ENCODE results near the gene CALR.
"Not testable (repeated sequence)": the region's sequence is repeated elsewhere in the genome, so short reads cannot be mapped to it uniquely, and the experiment has no call there.

The CALR gene
- long read RNA-seq, transcript CALR-201 (9 exons, 1,903 nt) = major isoform, 2,656 of 2,778 reads
- long read RNA-seq, partial matches to known transcripts = 53 of 2,778 reads
- long read RNA-seq, other reads (novel, unspliced or antisense) = 69 of 2,778 reads

- TF ChIP-seq SPI1 (IDR thresholded peaks at IDR 0.05; ENCODE audit: borderline replicate concordance, low read depth) (no peak), POLR2AphosphoS5 (IDR thresholded peaks at IDR 0.05; ENCODE audit: low read depth) (peak; percentile 94)
- TF ChIP-seq, protein P1, sequence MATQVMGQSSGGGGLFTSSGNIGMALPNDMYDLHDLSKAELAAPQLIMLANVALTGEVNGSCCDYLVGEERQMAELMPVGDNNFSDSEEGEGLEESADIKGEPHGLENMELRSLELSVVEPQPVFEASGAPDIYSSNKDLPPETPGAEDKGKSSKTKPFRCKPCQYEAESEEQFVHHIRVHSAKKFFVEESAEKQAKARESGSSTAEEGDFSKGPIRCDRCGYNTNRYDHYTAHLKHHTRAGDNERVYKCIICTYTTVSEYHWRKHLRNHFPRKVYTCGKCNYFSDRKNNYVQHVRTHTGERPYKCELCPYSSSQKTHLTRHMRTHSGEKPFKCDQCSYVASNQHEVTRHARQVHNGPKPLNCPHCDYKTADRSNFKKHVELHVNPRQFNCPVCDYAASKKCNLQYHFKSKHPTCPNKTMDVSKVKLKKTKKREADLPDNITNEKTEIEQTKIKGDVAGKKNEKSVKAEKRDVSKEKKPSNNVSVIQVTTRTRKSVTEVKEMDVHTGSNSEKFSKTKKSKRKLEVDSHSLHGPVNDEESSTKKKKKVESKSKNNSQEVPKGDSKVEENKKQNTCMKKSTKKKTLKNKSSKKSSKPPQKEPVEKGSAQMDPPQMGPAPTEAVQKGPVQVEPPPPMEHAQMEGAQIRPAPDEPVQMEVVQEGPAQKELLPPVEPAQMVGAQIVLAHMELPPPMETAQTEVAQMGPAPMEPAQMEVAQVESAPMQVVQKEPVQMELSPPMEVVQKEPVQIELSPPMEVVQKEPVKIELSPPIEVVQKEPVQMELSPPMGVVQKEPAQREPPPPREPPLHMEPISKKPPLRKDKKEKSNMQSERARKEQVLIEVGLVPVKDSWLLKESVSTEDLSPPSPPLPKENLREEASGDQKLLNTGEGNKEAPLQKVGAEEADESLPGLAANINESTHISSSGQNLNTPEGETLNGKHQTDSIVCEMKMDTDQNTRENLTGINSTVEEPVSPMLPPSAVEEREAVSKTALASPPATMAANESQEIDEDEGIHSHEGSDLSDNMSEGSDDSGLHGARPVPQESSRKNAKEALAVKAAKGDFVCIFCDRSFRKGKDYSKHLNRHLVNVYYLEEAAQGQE (IDR thresholded peaks at IDR 0.05; ENCODE audit: insufficient replicate concordance, low read depth) = peak; percentile 17
- Histone ChIP-seq H3K4me3 (replicated peaks; ENCODE audit: insufficient read depth, low read length) (peak within 1 kb of the TSS; percentile 78), H3K27me3 (ENCODE audit: insufficient read depth, poor library complexity, severe bottlenecking) (no peaks in the 10 kb centered on the region), H3K27ac (replicated peaks) (peak within 1 kb of the TSS; percentile 97)
- peak; percentile 100 for DNase-seq (ENCODE audit: low read depth in 1 of 2, low spot score in 1 of 2)
These were observed at the start of gene CALR for GRCh38 chr19:12937927-12938778. Gene CALR, plus strand, starts transcription at chr19:12938609. Its CDS starts 71 bp downstream, at chr19:12938680.

DNA sequence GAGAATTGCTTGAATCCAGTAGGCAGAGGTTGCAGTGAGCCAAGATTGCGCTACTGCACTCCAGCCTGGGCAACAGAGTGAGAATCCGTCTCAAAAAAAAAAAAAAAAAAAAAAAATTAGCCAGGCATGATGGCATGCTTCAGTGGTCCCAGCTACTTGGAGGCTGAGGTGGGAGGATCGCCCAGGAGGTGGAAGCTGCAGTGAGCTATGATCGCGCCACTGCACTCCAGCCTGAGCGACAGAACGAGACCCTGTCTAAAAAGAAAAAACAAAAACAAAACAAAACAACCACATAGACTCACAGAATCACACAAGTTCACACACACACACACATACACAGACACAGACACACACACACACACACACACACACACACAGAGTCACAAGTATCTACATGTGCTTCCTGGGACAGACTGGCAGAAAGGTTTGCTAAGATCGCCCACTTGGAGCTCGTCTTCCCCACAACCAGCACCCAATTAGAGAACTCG lies 48.1 kb upstream of the CALR start:
- Histone ChIP-seq H3K4me3 (replicated peaks; ENCODE audit: insufficient read depth, low read length) (peak overlapping the region; percentile 32), H3K27ac (replicated peaks) (peak overlapping the region; percentile 56)
- not testable (repeated sequence) for H3K27me3 ChIP-seq (ENCODE audit: insufficient read depth, poor library complexity, severe bottlenecking); DNase-seq (ENCODE audit: low read depth in 1 of 2, low spot score in 1 of 2)

DNA sequence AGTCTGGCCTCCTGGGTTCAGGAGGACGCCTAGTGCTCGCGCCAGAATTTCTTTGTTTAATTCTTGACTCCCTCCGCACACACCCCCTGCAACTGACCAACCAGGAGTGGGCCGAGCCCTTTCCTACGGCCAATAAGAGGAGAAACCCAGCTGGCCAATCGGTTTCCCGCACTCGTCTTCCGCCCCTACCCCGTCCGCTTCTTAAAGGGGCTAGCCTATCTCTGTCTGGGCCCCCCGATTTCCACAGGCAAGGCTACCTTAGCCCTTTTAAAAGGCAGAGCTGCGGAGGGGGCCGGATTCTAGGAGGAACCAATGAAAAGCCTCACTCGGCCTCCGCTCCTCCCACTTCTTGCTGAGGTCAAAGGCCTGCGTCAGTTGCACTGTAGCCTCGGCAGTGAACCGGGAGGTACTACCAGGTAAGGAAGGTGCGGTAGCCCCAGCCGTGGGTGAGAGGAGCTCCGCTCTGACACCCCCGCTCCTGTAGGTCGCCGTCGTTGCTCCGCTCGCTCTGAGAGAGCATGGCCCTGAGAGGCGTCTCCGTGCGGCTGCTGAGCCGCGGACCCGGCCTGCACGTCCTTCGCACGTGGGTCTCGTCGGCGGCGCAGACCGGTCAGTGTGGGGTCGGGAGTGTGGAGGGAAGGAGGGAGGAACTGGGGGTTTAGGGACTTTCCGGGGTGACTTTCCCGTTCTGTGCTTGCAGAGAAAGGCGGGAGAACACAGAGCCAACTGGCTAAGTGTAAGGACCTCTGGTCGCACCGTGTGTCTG lies 47.4 kb upstream of the CALR start, which contains the start of gene GCDH:
GCDH (plus strand) TSS at position 374 of the 766 bp plus-strand sequence; CDS start at position 519, 145 bp downstream.
- no peaks in the 10 kb centered on the region for H3K27me3 ChIP-seq (ENCODE audit: insufficient read depth, poor library complexity, severe bottlenecking)
- H3K4me3 ChIP-seq (replicated peaks; ENCODE audit: insufficient read depth, low read length) = peak within 1 kb of the TSS; percentile 100
- H3K27ac ChIP-seq (replicated peaks) = peak within 1 kb of the TSS; percentile 67
- DNase-seq (ENCODE audit: low read depth in 1 of 2, low spot score in 1 of 2) = peak; percentile 99 to 100
- TF ChIP-seq POLR2AphosphoS5 (IDR thresholded peaks at IDR 0.05; ENCODE audit: low read depth) = peak; percentile 46; the same call in 1 of the 2 replicates
- TF ChIP-seq SPI1 (IDR thresholded peaks at IDR 0.05; ENCODE audit: borderline replicate concordance, low read depth) = no peak

- Histone ChIP-seq H3K27me3 (ENCODE audit: insufficient read depth, poor library complexity, severe bottlenecking) (no peaks in the 10 kb centered on the region), H3K27ac (replicated peaks) (peak overlapping the region; percentile 67), H3K4me3 (replicated peaks; ENCODE audit: insufficient read depth, low read length) (peak overlapping the region; percentile 100)
- TF ChIP-seq GABPA (IDR thresholded peaks at IDR 0.05; ENCODE audit: low read depth) (no peak), CTCF (IDR thresholded peaks at IDR 0.05; ENCODE audit: insufficient read depth, low read length) (no peak)
- TF ChIP-seq, protein P1 (IDR thresholded peaks at IDR 0.05; ENCODE audit: insufficient replicate concordance, low read depth) = no peak
- no peak for DNase-seq (ENCODE audit: low read depth in 1 of 2, low spot score in 1 of 2)
These were observed 46.8 kb upstream of the CALR start for GRCh38 chr19:12891553-12892021.

GRCh38 chr19:12893582-12893981 lies 44.8 kb upstream of the CALR start:
- H3K4me3 ChIP-seq (replicated peaks; ENCODE audit: insufficient read depth, low read length) = no peak overlapping the region
- no peak overlapping the region for H3K27ac ChIP-seq (replicated peaks)
- no peaks in the 10 kb centered on the region for H3K27me3 ChIP-seq (ENCODE audit: insufficient read depth, poor library complexity, severe bottlenecking)
- TF ChIP-seq CTCF (IDR thresholded peaks at IDR 0.05; ENCODE audit: insufficient read depth, low read length) = no peak
- no peak for DNase-seq (ENCODE audit: low read depth in 1 of 2, low spot score in 1 of 2)

Data from HL-60 (cell line).